HFF-Myc (cell line): ENCODE results near the gene SHD.
"Not testable (repeated sequence)": the region's sequence is repeated elsewhere in the genome, so short reads cannot be mapped to it uniquely, and the experiment has no call there.

Experiments
- DNase-seq: peaks from one replicate; pipeline ENCODE4 v3.0.0-alpha.2; 2011; ENCODE audit warnings: low read depth; ENCODE audit errors: extremely low read depth
- H3K4me3 ChIP-seq: replicated peaks from 2 replicates; pipeline ENCODE4 v1.5.1; 2011; ENCODE audit warnings: low read depth, mild to moderate bottlenecking, control low read depth, low read length
- CTCF ChIP-seq: IDR thresholded peaks from 2 replicates; pipeline ENCODE4 v1.5.1; 2012; ENCODE audit warnings: mild to moderate bottlenecking, low read depth, low read length, control low read depth; ENCODE audit errors: missing control alignments

SHD gene

GRCh38 chr19:4284974-4285373 lies 5.9 kb downstream of the SHD start:
- TF ChIP-seq CTCF: no peak
- no peak for DNase-seq
- no peak overlapping the region for H3K4me3 ChIP-seq

- DNase-seq, H3K4me3 ChIP-seq: not testable (repeated sequence)
Measured at GRCh38 chr19:4286141-4286540, 7.1 kb downstream of the SHD start.

DNA sequence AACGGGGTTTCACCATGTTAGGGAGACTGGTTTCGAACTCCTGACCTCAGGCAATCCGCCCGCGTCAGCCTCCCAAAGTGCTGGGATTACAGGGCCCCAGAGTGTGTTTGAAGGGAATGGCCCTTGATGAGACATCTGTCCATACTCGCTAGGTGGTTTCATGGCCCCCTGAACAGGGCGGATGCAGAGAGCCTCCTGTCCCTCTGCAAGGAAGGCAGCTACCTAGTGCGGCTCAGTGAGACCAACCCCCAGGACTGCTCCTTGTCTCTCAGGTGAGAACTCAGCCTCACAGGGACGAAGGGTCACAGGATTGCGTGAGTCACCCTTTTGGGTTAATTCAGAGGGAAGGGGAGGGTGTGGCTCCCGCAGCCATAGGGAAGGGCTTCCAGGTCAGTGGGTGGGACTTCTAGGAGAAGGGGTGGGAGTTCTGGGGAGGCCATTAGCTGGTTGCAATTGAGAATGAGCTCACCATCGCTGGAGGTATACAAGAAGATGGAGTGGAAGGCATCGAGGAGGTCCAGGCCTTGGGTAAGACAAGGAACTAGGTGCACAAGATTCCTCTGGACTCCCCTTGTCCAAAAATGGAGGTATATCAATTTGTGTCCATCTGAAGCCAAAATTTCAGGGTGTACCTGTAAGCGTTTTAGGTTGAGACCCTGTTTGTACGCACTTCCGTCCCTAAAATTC lies 9.2 kb downstream of the SHD start:
- H3K4me3 ChIP-seq: no peak overlapping the region
- no peak for TF ChIP-seq CTCF
- no peak for DNase-seq

DNA sequence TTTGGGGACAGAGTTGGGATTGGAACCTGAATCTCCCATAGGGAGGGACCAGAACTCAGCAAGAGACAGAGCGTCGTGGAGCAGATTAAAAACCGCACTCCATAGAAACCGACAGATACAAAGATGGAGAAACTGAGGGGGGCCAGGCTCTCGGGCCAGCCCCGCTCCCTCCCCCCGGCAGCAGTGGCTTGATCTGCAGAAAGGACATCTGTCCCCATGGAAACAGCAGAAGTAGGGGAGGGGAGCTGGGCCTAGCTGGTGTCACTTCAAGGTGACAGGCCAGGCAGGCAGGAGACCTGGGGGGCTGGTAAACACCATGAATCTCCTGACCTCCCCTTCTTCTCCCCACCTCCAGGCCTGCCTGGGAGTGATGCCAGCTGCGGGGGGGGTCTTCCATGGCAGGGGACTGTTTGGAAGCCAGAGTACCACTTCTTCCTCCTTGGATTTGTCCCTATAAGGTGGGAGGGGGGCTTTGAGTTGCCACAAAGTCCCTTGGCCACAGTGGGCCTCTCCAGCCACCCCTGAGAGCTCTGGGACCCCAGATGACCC lies 12.2 kb downstream of the SHD start:
- DNase-seq: no peak
- H3K4me3 ChIP-seq: no peak overlapping the region
- TF ChIP-seq CTCF: no peak

DNA sequence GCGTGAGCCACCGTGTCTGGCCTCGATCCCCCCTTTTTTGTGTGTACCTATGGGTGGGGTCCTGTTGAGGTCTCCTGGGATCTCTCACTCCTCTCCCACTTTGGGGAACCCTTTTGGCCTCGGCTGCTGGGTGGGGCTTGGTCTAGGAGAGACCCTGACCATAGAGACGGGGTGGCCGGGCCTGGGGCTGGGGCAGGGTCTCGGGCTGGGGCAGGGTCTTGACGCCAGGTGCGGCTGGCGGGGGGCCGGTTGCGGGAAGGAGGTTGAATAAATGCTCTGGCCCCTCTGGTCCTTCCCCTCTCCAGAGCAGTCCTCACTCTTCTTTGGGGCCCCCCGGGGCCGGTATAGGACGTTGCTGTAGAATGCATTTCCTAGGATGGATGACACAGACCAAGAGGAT lies 13.4 kb downstream of the SHD start:
- no peak for TF ChIP-seq CTCF
- no peak overlapping the region for H3K4me3 ChIP-seq
- no peak for DNase-seq

- no peak overlapping the region for H3K4me3 ChIP-seq
- no peak for DNase-seq
- TF ChIP-seq CTCF: no peak
Measured at GRCh38 chr19:4294389-4294788, 15.3 kb downstream of the SHD start.

DNA sequence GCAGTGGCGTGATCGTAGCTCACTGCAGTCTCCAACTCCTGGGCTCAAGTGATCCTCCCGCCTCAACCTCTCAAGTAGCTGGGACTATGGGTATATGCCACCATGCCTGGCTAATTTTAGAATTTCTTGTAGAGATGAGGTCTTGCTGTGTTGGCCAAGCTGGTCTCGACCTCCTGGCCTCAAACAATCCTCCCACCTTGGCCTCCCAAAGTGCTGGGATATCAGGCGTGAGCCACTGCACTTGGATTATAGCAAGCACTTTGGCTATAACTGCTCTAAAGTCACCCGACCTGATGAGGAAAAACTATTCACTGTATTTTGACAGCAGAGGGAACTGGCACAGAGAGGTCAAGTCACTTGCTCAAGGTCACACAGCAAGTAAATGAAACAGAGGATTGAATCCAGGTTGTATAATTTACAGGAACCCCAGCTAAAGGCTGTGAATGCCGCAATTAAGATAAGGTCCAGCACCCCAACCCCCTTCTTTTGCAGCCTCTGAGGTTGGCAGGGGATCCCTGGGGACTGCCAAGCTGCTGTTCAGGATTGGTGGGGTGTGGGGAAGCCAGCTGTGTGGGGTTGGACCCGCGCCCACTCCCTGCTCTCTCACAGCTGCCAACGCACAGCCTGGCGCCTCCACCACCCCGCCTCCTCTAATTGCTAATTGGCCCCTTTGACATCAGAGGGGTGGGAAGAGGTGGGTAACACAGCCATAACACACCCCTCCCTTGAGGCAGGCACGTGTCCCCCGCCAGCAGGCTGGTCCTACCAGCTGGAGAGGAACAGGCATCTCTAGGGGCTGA lies 17.1 kb downstream of the SHD start:
- H3K4me3 ChIP-seq: no peak overlapping the region
- no peak for TF ChIP-seq CTCF
- no peak for DNase-seq
